ENCODE measurements around the gene USH1C.

USH1C gene

GRCh38 chr11:17452668-17453067 is 91.5 kb downstream of the USH1C start:
- Mint-ChIP-seq H3K9me3 (no peaks in the 10 kb centered on the region), H3K36me3 (ENCODE audit: low read depth) (no peaks in the 10 kb centered on the region), H3K4me1 (ENCODE audit: low read depth) (no peaks in the 10 kb centered on the region), H3K27me3 (ENCODE audit: low read depth) (peaks cover 11% of the 10 kb centered on the region), H3K27ac (no peak overlapping the region), H3K4me3 (no peak overlapping the region)

DNA sequence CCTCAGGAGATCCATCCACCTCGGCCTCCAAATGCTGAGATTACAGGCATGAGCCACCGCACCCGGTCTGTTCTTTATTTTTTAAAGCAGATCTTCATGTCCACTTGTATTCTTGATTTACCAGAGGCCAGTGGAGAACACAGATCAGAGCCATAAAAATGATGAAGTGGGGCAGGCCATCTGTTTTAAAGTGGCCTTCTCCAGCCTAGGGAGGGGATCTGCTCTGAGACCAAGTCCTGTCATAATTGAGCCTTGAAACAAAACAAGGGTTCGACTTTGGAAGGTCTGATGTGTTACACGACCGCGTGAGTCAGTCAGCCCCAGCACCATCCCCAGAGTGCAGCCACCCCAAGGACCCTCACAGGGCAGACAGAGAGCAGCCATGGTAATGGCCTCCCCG is 95.1 kb downstream of the USH1C start:
- no peak overlapping the region for H3K4me3 Mint-ChIP-seq
- no peak overlapping the region for H3K27ac Mint-ChIP-seq
- H3K4me1 Mint-ChIP-seq (ENCODE audit: low read depth), result no peaks in the 10 kb centered on the region
- peaks cover 3% of the 10 kb centered on the region for H3K27me3 Mint-ChIP-seq (ENCODE audit: low read depth)
- H3K9me3 Mint-ChIP-seq, result no peaks in the 10 kb centered on the region
- H3K36me3 Mint-ChIP-seq (ENCODE audit: low read depth), result no peaks in the 10 kb centered on the region

DNA sequence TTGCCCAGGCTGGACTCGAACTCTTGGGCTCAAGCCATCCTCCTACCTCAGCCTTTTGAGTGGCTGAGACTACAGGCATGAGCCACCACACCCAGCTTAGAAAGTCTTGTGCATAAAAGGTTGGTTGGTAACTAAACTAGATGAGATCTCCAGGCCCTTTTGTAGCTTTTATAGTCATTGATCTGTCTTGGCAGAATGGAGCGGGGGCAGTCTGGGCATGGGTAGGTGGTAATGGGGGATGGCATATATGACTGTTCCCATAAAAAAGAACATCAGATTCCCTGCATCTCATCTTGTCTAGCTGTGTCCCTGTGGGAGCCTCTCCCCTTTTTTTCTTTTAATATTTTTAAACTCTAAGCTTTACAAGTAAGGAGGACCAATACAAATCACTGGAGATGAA is 97.7 kb downstream of the USH1C start:
- Mint-ChIP-seq H3K9me3 (no peaks in the 10 kb centered on the region), H3K4me1 (ENCODE audit: low read depth) (no peaks in the 10 kb centered on the region), H3K27me3 (ENCODE audit: low read depth) (no peaks in the 10 kb centered on the region), H3K27ac (no peak overlapping the region), H3K4me3 (no peak overlapping the region), H3K36me3 (ENCODE audit: low read depth) (no peaks in the 10 kb centered on the region)

DNA sequence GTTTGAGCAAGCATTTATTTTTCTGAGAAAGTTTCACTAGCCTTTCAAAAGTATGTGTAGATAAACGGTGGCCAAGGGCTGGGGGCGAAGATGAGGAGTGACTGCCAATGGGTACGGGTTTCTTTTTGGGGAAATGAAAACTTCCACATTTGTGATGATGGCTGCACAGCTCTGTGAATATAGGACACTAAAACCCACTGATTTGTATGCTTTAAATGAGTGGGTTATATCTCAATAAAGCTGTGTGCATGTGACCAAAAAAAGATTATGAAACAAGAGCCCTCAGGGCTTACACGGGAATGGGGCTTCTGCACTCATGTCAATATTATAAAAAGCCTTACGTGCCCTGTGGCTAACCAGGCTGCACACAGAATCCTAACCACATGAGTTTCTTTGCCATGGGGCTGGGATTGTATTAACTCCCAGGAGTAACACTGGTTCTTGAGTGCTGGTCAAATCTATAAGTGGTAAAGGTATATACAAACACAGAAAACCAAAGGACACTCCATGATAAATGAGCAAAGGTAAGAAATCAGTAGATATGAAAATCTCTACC is 98.9 kb downstream of the USH1C start:
- Mint-ChIP-seq H3K4me3 (no peak overlapping the region), H3K36me3 (ENCODE audit: low read depth) (no peaks in the 10 kb centered on the region)

GRCh38 chr11:17443926-17444690 is 100.1 kb downstream of the USH1C start:
- Mint-ChIP-seq H3K27ac (no peak overlapping the region), H3K9me3 (no peaks in the 10 kb centered on the region), H3K4me3 (no peak overlapping the region), H3K27me3 (ENCODE audit: low read depth) (peaks cover 4% of the 10 kb centered on the region), H3K4me1 (ENCODE audit: low read depth) (peaks cover 4% of the 10 kb centered on the region), H3K36me3 (ENCODE audit: low read depth) (no peaks in the 10 kb centered on the region)

More for the DNA sequence above, 98.9 kb downstream of the USH1C start:
- no peaks in the 10 kb centered on the region for H3K4me1 Mint-ChIP-seq (ENCODE audit: low read depth)
- H3K27ac Mint-ChIP-seq, result no peak overlapping the region
- H3K9me3 Mint-ChIP-seq, result no peaks in the 10 kb centered on the region
- H3K27me3 Mint-ChIP-seq (ENCODE audit: low read depth), result no peaks in the 10 kb centered on the region
